Islet of Langerhans (tissue), 1 donor: ENCODE measurements around the gene YTHDC1.
"Not testable (repeated sequence)": the region's sequence is repeated elsewhere in the genome, so short reads cannot be mapped to it uniquely, and the experiment has no call there.

Source experiments
- FAIRE-seq: peaks from one replicate; lab custom pipeline; 2011; peaks lifted over from hg19 to GRCh38; lab: Jason Lieb, UNC

Gene YTHDC1

GRCh38 chr4:68349649-68350360 is at the start of gene YTHDC1:
YTHDC1 (minus strand) TSS chr4:68350090; CDS start chr4:68349753, 337 bp downstream.
- peak; percentile 79 for FAIRE-seq

- no peak for FAIRE-seq
Measured at GRCh38 chr4:68399306-68399705, 49.4 kb upstream of the YTHDC1 start.

GRCh38 chr4:68396756-68397155 is 46.9 kb upstream of the YTHDC1 start:
- no peak for FAIRE-seq

GRCh38 chr4:68391436-68391835 is 41.5 kb upstream of the YTHDC1 start:
- no peak for FAIRE-seq

- FAIRE-seq: no peak
Measured at GRCh38 chr4:68390205-68390935, 40.5 kb upstream of the YTHDC1 start.

GRCh38 chr4:68389386-68389913 is 39.6 kb upstream of the YTHDC1 start:
- not testable (repeated sequence) for FAIRE-seq

GRCh38 chr4:68388347-68388865 is 38.5 kb upstream of the YTHDC1 start:
- no peak for FAIRE-seq

GRCh38 chr4:68385267-68385666 is 35.4 kb upstream of the YTHDC1 start:
- FAIRE-seq: no peak

- FAIRE-seq: no peak
Measured at GRCh38 chr4:68383115-68383514, 33.2 kb upstream of the YTHDC1 start.

- no peak for FAIRE-seq
Measured at GRCh38 chr4:68378226-68378625, 28.3 kb upstream of the YTHDC1 start.

- FAIRE-seq: peak; percentile 98
Measured at GRCh38 chr4:68375667-68376559, 26.0 kb upstream of the YTHDC1 start.

- FAIRE-seq: no peak
Measured at GRCh38 chr4:68373513-68373912, 23.6 kb upstream of the YTHDC1 start.

GRCh38 chr4:68372588-68372987 is 22.7 kb upstream of the YTHDC1 start:
- FAIRE-seq: no peak

GRCh38 chr4:68369142-68369805 is 19.4 kb upstream of the YTHDC1 start:
- no peak for FAIRE-seq

GRCh38 chr4:68368691-68369131 is 18.8 kb upstream of the YTHDC1 start:
- FAIRE-seq: no peak

GRCh38 chr4:68367835-68368234 is 17.9 kb upstream of the YTHDC1 start:
- FAIRE-seq: no peak

- no peak for FAIRE-seq
Measured at GRCh38 chr4:68366600-68366999, 16.7 kb upstream of the YTHDC1 start.

GRCh38 chr4:68365068-68365467 is 15.2 kb upstream of the YTHDC1 start:
- no peak for FAIRE-seq

GRCh38 chr4:68361146-68361589 is 11.3 kb upstream of the YTHDC1 start:
- FAIRE-seq: no peak

- FAIRE-seq: no peak
Measured at GRCh38 chr4:68360231-68360968, 10.5 kb upstream of the YTHDC1 start.

GRCh38 chr4:68359508-68359907 is 9.6 kb upstream of the YTHDC1 start:
- no peak for FAIRE-seq
